Adrenal gland (tissue), 5 donors: Measurements from ENCODE around the gene CUTA.

Experiments used
- CTCF ChIP-seq, 6 experiments: fragments of 450-650 bp in 4 of 6; fragments of 200-600 bp in 2 of 6; sonication (generic) in 1 of 6; IDR thresholded peaks; 1 replicate in 5 of 6; 2 replicates in 1 of 6; pipeline versions ENCODE4 v1.5.1 to v1.8.0; 2016 to 2021; ENCODE audit warnings: antibody characterized with exemption in 6 of 6, mild to moderate bottlenecking in 2 of 6, moderate library complexity in 1 of 6
- POLR2A ChIP-seq, 2 donors: fragments of 450-650 bp; IDR thresholded peaks; one replicate each; pipeline ENCODE4 v1.6.1; 2017; ENCODE audit warnings: antibody characterized with exemption in 2 of 2, mild to moderate bottlenecking in 2 of 2, moderate library complexity in 1 of 2
- donor health status: DM: no; HTN: no; CAD: no.

GRCh38 chr6:33420491-33421343 is 2.8 kb upstream of the CUTA start:
- TF ChIP-seq CTCF (IDR thresholded peaks at IDR 0.05) = no peak
- no peak for TF ChIP-seq POLR2A (IDR thresholded peaks at IDR 0.05)
